Keratinocyte (primary cell): ENCODE data around the gene DBX2. TPM values are rescaled to one million over a fixed set of nuclear protein-coding genes. Genes with fewer than 3 reads are reported as not detected.

Experiments
- DNase-seq: peaks from one replicate; pipeline ENCODE4 v3.0.0-alpha.2; 2011; ENCODE audit warnings: low read depth, missing footprints, low spot score
- FAIRE-seq: peaks from 2 replicates; lab custom pipeline; 2011; peaks lifted over from hg19 to GRCh38; lab: Jason Lieb, UNC
- H2AFZ ChIP-seq: 2 replicates; pipeline ENCODE4 v1.6.0; 2012; ENCODE audit warnings: low read length, control low read depth, inconsistent platforms; ENCODE audit not compliant: control insufficient read depth
- H3K27ac ChIP-seq: 2 replicates; pipeline ENCODE4 v1.5.1; 2011; ENCODE audit warnings: low read length; ENCODE audit not compliant: control insufficient read depth, insufficient read depth
- H3K27me3 ChIP-seq: 3 replicates; pipeline ENCODE4 v1.6.0; 2011; ENCODE audit warnings: low read length; ENCODE audit not compliant: control insufficient read depth, insufficient read depth; ENCODE audit errors: extremely low read depth
- H3K36me3 ChIP-seq, 2 experiments: 2 replicates in 1 of 2; 3 replicates in 1 of 2; pipeline ENCODE4 v1.5.1; 2011; ENCODE audit warnings: low read length in 2 of 2, mild to moderate bottlenecking in 1 of 2; ENCODE audit not compliant: control insufficient read depth in 2 of 2, insufficient read depth in 2 of 2; ENCODE audit errors: extremely low read depth in 1 of 2
- H3K4me1 ChIP-seq: 3 replicates; pipeline ENCODE4 v1.5.1; 2011; ENCODE audit warnings: low read length; ENCODE audit not compliant: control insufficient read depth, insufficient read depth; ENCODE audit errors: extremely low read depth
- H3K4me2 ChIP-seq: 3 replicates; pipeline ENCODE4 v1.6.0; 2011; ENCODE audit warnings: low read depth, low read length; ENCODE audit not compliant: control insufficient read depth, insufficient read depth; ENCODE audit errors: extremely low read depth
- H3K4me3 ChIP-seq, 3 experiments: fragments of 200-600 bp in 1 of 3; sonication (generic) in 1 of 3; 2 replicates in 2 of 3; 3 replicates in 1 of 3; pipeline ENCODE4 v1.5.1; 2011 to 2016; ENCODE audit warnings: low read length in 3 of 3, mild to moderate bottlenecking in 3 of 3, control low read depth in 2 of 3, inconsistent platforms in 1 of 3, low read depth in 1 of 3, mixed read lengths in 1 of 3, mixed run types in 1 of 3, moderate library complexity in 1 of 3; ENCODE audit not compliant: control insufficient read depth in 2 of 3, insufficient read depth in 2 of 3; ENCODE audit errors: extremely low read depth in 1 of 3
- H3K79me2 ChIP-seq: 2 replicates; pipeline ENCODE4 v1.6.0; 2012; ENCODE audit warnings: low read length; ENCODE audit not compliant: control insufficient read depth, insufficient read depth
- H3K9ac ChIP-seq: 3 replicates; pipeline ENCODE4 v1.6.0; 2011; ENCODE audit warnings: low read length; ENCODE audit not compliant: control insufficient read depth, insufficient read depth; ENCODE audit errors: extremely low read depth
- H3K9me1 ChIP-seq: 3 replicates; pipeline ENCODE4 v1.6.0; 2011; ENCODE audit warnings: low read length; ENCODE audit not compliant: control insufficient read depth, insufficient read depth; ENCODE audit errors: extremely low read depth
- H3K9me3 ChIP-seq: 2 replicates; pipeline ENCODE4 v1.5.1; 2012; ENCODE audit warnings: low read depth, low read length; ENCODE audit not compliant: control insufficient read depth
- H4K20me1 ChIP-seq: 3 replicates; pipeline ENCODE4 v1.6.0; 2011; ENCODE audit warnings: low read length; ENCODE audit not compliant: control insufficient read depth, insufficient read depth; ENCODE audit errors: extremely low read depth
- EZH2 ChIP-seq: IDR thresholded peaks from one replicate; pipeline ENCODE4 v1.6.1; 2012; ENCODE audit warnings: inconsistent platforms, mild to moderate bottlenecking, low read length, moderate library complexity
- dilution Hi-C: fragments of 300-500 bp; cut with MboI; formaldehyde crosslinking; loops from one replicate; pipeline ENCODE4 v1.7.0; 2020; ENCODE audit warnings: low sequenced_read_pairs; ENCODE audit not compliant: extremely low pct_ligation_motif_present
- polyA plus RNA-seq, 5 experiments: library from polyadenylated mRNA; depleted of rRNA in 3 of 5; stranded (reverse) in 3 of 5; stranded (forward) in 1 of 5; unstranded in 1 of 5; fragments of >200 nt; gene quantifications; 1 replicate in 1 of 5; 2 replicates in 3 of 5; 3 replicates in 1 of 5; pipeline versions ENCODE4 v1.2.1 to v1.2.3, GENCODE V29; 2011 to 2012; ENCODE audit warnings: missing spikeins in 2 of 5, low read depth in 1 of 5, low replicate concordance in 1 of 5
- TF ChIP-seq, protein P1 (sequence below), 3 experiments: IDR thresholded peaks in 1 of 3; conservative IDR thresholded peaks in 1 of 3; optimal IDR thresholded peaks in 1 of 3; 2 replicates in 2 of 3; 3 replicates in 1 of 3; pipeline versions ENCODE3 to v1.5.1; 2011; ENCODE audit warnings: low read length in 3 of 3, mild to moderate bottlenecking in 3 of 3, moderate library complexity in 2 of 3, control low read depth in 1 of 3, inconsistent platforms in 1 of 3; ENCODE audit not compliant: insufficient read depth in 2 of 3; ENCODE audit errors: extremely low read depth in 1 of 3

Gene DBX2
- polyA plus RNA-seq, 1 donor (not counting 4 experiments of a cell fraction or from before 2014, with no cell fraction given) = not detected

DNA sequence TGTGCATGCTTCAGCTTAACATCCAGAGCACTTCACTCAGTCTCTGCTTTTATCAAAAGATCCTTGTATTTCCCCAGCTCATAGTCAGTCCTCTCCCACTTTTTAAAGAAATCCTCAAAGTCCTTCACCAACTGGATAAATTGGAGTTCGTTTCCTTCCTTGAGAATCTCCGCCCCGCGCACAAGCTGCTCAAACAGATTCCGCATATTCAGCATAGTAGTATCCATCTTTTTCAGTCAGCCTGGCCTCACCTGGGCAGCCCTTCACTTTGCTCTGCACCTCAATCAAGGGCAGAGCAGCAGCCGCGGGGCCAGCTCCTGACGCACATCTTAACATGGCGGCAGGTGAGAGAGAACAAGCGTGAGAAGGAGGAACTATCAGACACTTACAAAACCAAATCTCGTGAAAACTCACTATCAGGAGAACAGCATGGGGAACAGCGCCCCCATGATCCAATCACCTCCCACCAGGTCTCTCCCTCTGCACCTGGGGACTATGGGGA, 14.3 kb upstream of the DBX2 start:
- TF ChIP-seq EZH2 = no peak
- TF ChIP-seq, protein P1, sequence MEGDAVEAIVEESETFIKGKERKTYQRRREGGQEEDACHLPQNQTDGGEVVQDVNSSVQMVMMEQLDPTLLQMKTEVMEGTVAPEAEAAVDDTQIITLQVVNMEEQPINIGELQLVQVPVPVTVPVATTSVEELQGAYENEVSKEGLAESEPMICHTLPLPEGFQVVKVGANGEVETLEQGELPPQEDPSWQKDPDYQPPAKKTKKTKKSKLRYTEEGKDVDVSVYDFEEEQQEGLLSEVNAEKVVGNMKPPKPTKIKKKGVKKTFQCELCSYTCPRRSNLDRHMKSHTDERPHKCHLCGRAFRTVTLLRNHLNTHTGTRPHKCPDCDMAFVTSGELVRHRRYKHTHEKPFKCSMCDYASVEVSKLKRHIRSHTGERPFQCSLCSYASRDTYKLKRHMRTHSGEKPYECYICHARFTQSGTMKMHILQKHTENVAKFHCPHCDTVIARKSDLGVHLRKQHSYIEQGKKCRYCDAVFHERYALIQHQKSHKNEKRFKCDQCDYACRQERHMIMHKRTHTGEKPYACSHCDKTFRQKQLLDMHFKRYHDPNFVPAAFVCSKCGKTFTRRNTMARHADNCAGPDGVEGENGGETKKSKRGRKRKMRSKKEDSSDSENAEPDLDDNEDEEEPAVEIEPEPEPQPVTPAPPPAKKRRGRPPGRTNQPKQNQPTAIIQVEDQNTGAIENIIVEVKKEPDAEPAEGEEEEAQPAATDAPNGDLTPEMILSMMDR (optimal IDR thresholded peaks at IDR 0.05 in 1 of 3, IDR thresholded peaks at IDR 0.05 in 1 of 3, conservative IDR thresholded peaks at IDR 0.05 in 1 of 3; ENCODE audit: extremely low read depth in 1 of 3, insufficient read depth in 2 of 3, low read length in 3 of 3) = no peak
- no peak for FAIRE-seq
- no peak overlapping the region for H2AFZ ChIP-seq
- no peak overlapping the region for H3K4me2 ChIP-seq
- no peak for DNase-seq
- H3K9me1 ChIP-seq = no peaks in the 10 kb centered on the region
- no peak overlapping the region for H3K9ac ChIP-seq
- H3K36me3 ChIP-seq = no peaks in the 10 kb centered on the region
- H4K20me1 ChIP-seq = no peaks in the 10 kb centered on the region
- H3K4me1 ChIP-seq = no peaks in the 10 kb centered on the region
- H3K4me3 ChIP-seq = no peak overlapping the region
- H3K27ac ChIP-seq = no peak overlapping the region
- no peaks in the 10 kb centered on the region for H3K27me3 ChIP-seq
- dilution Hi-C loops = no loop called here
- no peaks in the 10 kb centered on the region for H3K9me3 ChIP-seq
- H3K79me2 ChIP-seq = no peaks in the 10 kb centered on the region

DNA sequence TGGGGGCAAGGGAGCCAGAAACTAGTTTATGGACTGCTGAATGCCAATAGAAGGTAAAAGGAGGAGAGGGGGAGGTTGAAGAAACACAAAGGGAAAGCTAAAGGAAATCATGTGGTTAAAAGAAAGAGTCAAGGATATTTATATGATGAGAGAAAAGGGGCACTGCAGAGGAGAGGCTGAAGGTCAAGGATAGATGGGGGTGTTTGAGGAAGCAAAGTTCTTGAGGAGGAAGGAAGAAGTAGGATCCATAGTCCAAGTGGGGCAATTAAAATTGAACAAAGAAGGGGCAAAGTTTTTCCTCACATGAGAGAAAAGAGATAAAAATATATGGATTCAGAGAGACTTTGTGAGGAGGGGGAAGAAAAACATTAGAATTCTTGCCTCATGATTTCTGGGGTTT, 10.1 kb upstream of the DBX2 start:
- no peak for FAIRE-seq
- dilution Hi-C loops = no loop called here
- H3K9me3 ChIP-seq = no peaks in the 10 kb centered on the region

More for the DNA sequence above, 10.1 kb upstream of the DBX2 start:
- DNase-seq = no peak
- Histone ChIP-seq H3K79me2 (no peaks in the 10 kb centered on the region), H3K4me1 (no peaks in the 10 kb centered on the region), H2AFZ (no peak overlapping the region), H3K36me3 (no peaks in the 10 kb centered on the region), H3K4me2 (no peak overlapping the region), H4K20me1 (no peaks in the 10 kb centered on the region), H3K27ac (no peak overlapping the region), H3K27me3 (no peaks in the 10 kb centered on the region), H3K4me3 (no peak overlapping the region), H3K9ac (no peak overlapping the region), H3K9me1 (no peaks in the 10 kb centered on the region)
- TF ChIP-seq, protein P1 (optimal IDR thresholded peaks at IDR 0.05 in 1 of 3, IDR thresholded peaks at IDR 0.05 in 1 of 3, conservative IDR thresholded peaks at IDR 0.05 in 1 of 3; ENCODE audit: extremely low read depth in 1 of 3, insufficient read depth in 2 of 3, low read length in 3 of 3) = no peak
- no peak for TF ChIP-seq EZH2
